ENCODE data around the gene NUP205. TPM values are rescaled to one million over a fixed set of nuclear protein-coding genes. Genes with fewer than 3 reads are reported as not detected.

Gene NUP205
- total RNA-seq, 1 donor from 2014 or later = 27.0 TPM

DNA sequence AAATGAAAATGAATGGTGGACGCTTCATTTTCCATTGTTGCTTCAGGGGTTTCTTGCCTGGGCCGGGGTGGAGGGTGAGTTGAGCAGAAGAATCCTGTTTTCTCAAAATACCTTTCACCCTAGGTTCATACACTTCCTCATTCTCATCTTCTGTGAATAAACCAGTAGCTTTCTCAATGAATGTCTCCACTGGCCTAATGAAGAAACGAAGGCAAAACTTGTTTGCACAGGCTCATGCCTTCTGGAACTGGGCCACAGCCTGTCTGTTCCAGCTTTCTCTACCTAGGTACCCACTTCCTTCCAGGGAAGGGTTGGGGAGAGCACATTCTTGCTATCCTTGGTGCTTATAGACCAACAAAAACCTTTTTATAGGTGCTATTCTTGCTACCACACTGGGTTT, 125.9 kb downstream of the NUP205 start:
- DNase-seq (ENCODE audit: low spot score) = no peak
- Mint-ChIP-seq H3K4me1 (ENCODE audit: low read depth) (peaks cover 39% of the 10 kb centered on the region), H3K4me3 (ENCODE audit: unreplicated experiment) (no peak overlapping the region), H3K9me3 (ENCODE audit: low read depth) (no peaks in the 10 kb centered on the region), H3K27ac (ENCODE audit: unreplicated experiment) (no peak overlapping the region), H3K27me3 (ENCODE audit: low read depth) (no peaks in the 10 kb centered on the region), H3K36me3 (ENCODE audit: low read depth) (peaks cover 3% of the 10 kb centered on the region)
- TF ChIP-seq, protein P1, sequence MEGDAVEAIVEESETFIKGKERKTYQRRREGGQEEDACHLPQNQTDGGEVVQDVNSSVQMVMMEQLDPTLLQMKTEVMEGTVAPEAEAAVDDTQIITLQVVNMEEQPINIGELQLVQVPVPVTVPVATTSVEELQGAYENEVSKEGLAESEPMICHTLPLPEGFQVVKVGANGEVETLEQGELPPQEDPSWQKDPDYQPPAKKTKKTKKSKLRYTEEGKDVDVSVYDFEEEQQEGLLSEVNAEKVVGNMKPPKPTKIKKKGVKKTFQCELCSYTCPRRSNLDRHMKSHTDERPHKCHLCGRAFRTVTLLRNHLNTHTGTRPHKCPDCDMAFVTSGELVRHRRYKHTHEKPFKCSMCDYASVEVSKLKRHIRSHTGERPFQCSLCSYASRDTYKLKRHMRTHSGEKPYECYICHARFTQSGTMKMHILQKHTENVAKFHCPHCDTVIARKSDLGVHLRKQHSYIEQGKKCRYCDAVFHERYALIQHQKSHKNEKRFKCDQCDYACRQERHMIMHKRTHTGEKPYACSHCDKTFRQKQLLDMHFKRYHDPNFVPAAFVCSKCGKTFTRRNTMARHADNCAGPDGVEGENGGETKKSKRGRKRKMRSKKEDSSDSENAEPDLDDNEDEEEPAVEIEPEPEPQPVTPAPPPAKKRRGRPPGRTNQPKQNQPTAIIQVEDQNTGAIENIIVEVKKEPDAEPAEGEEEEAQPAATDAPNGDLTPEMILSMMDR (IDR thresholded peaks at IDR 0.05) = no peak

DNA sequence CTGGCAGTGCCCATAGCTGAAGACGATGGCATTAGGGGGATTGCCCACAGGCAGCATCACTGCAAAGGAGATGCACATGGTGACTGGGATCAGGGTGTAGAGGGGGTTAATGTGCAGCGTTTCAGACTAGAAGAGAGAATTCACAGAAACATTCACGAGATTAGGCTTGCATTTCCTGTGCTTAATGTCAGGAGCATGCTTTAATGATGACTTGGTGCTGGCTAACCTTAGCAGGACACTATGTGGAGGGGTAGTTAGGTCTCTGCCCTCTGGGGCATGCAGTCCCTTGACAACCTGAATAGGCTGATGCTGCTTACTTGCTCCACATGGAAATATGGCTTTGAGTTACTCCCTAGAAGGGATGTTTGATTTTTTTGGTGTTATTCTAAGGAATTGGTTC, 126.4 kb downstream of the NUP205 start:
- Mint-ChIP-seq H3K27ac (ENCODE audit: unreplicated experiment) (no peak overlapping the region), H3K4me3 (ENCODE audit: unreplicated experiment) (no peak overlapping the region), H3K36me3 (ENCODE audit: low read depth) (peaks cover 3% of the 10 kb centered on the region), H3K4me1 (ENCODE audit: low read depth) (peaks cover 34% of the 10 kb centered on the region), H3K27me3 (ENCODE audit: low read depth) (no peaks in the 10 kb centered on the region), H3K9me3 (ENCODE audit: low read depth) (no peaks in the 10 kb centered on the region)
- TF ChIP-seq, protein P1 (IDR thresholded peaks at IDR 0.05) = no peak
- DNase-seq (ENCODE audit: low spot score) = no peak

DNA sequence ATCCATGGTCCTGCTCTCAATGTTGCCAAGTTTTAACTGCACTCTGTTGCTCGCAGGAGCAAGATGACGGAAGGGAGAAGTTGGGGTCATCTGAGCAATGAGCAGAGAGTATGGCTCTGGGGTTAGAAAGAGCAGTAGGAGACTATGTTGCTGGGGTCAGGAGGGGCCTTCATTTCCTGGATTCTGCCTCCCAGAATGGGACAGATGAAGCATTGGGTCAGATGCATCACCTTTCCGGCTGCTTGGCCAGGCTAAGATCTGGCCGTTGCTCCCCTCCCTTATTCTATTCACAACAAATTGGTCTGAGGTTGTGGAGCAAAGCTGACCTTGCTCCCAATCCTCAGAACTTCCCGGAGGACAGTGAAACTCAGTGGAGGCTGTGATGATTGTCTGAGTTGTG, 127.0 kb downstream of the NUP205 start:
- Mint-ChIP-seq H3K4me3 (ENCODE audit: unreplicated experiment) (no peak overlapping the region), H3K27me3 (ENCODE audit: low read depth) (no peaks in the 10 kb centered on the region), H3K36me3 (ENCODE audit: low read depth) (peaks cover 5% of the 10 kb centered on the region), H3K27ac (ENCODE audit: unreplicated experiment) (no peak overlapping the region), H3K9me3 (ENCODE audit: low read depth) (no peaks in the 10 kb centered on the region), H3K4me1 (ENCODE audit: low read depth) (peaks cover 33% of the 10 kb centered on the region)
- no peak for DNase-seq (ENCODE audit: low spot score)
- TF ChIP-seq, protein P1 (IDR thresholded peaks at IDR 0.05) = no peak

DNA sequence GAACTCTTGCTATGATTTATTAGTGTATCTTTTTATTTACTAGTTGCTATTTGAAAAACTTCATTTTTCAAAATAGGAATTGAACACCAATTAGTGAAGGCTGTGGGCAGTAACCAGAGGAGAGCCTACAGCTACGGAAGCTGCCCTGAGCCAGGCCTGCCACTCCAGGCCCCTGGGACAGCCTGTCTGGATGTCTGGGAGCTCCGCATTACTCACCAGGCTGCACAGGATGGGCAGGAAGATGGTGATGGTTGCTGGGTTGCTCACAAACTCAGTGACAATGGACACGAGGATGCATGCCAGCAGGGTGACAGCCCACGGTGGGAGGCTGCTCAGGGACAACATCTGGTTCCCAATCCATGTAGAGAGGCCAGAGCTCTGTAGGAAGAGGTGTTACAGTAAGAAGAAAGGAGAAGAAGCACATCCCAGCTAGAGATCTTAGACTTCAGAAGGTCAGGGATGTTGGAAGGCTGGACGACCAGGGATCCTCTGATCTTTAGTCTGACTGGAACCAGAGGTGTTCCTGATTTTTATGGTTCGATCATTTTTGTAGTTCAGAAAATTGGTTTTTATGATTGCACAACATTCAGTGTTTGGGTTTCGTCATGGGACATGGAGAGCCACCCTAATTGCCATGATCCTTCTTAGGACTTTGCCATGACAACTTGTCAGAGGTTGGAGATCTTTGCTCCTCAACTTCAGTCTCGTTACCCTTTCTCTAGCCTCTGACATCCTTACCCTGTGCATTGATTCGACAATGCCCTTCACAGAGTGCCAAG, 127.8 kb downstream of the NUP205 start:
- DNase-seq (ENCODE audit: low spot score) = no peak
- no peak overlapping the region for H3K4me3 Mint-ChIP-seq (ENCODE audit: unreplicated experiment)
- H3K4me1 Mint-ChIP-seq (ENCODE audit: low read depth) = peaks cover 38% of the 10 kb centered on the region
- no peaks in the 10 kb centered on the region for H3K27me3 Mint-ChIP-seq (ENCODE audit: low read depth)
- H3K27ac Mint-ChIP-seq (ENCODE audit: unreplicated experiment) = no peak overlapping the region
- TF ChIP-seq, protein P1 (IDR thresholded peaks at IDR 0.05) = no peak
- no peaks in the 10 kb centered on the region for H3K9me3 Mint-ChIP-seq (ENCODE audit: low read depth)
- peaks cover 6% of the 10 kb centered on the region for H3K36me3 Mint-ChIP-seq (ENCODE audit: low read depth)

DNA sequence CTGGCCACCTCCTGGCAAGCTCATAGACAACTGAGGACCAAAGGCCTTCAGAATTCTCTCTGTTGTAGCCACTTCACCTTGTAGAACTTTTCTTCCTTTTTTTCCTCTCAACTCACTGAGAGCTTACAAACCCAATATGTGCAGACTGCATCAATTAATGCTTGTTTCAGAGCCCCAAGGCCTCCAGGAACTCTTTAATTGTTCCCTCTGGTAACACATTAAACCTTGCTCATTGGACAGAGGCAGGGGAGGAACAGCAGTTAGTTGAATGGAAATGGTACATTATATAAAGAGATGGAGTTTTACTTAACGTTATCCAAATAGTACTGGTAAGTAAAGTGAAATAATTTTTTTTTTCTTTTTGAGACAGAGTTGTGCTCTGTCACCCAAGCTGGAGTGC, 129.7 kb downstream of the NUP205 start:
- Mint-ChIP-seq H3K36me3 (ENCODE audit: low read depth) (peaks cover 7% of the 10 kb centered on the region), H3K4me3 (ENCODE audit: unreplicated experiment) (no peak overlapping the region), H3K9me3 (ENCODE audit: low read depth) (no peaks in the 10 kb centered on the region), H3K4me1 (ENCODE audit: low read depth) (peaks cover 33% of the 10 kb centered on the region), H3K27ac (ENCODE audit: unreplicated experiment) (no peak overlapping the region), H3K27me3 (ENCODE audit: low read depth) (no peaks in the 10 kb centered on the region)
- TF ChIP-seq, protein P1 (IDR thresholded peaks at IDR 0.05) = no peak
- no peak for DNase-seq (ENCODE audit: low spot score)
